T-cell (primary cell): ENCODE results near the gene VWF. TPM values are rescaled to one million over a fixed set of nuclear protein-coding genes. Genes with fewer than 3 reads are reported as not detected.

Experiments used
- ATAC-seq, 4 experiments: fragments of 200-7000 bp in 3 of 4; fragments of 150-1000 bp in 1 of 4; cut with Tn5 transposase; replicated peaks in 1 of 4; 1 replicate in 3 of 4; 2 replicates in 1 of 4; pipeline ENCODE4 v1.10.0; 2021; ENCODE audit warnings: moderate library complexity in 3 of 4, mild to moderate bottlenecking in 2 of 4, moderate number of reproducible peaks in 1 of 4
- CTCF ChIA-PET, 2 donors: fragments of 300-600 bp; sonication (Branson Sonifier 250); formaldehyde crosslinking; loops; one replicate each; lab custom pipeline; 2022; ENCODE audit warnings: antibody characterized with exemption in 2 of 2; lab: Charles Lee
- POLR2A ChIA-PET, 2 donors: fragments of 300-600 bp; sonication (Branson Sonifier 250); formaldehyde crosslinking; loops; one replicate each; lab custom pipeline; 2022; ENCODE audit warnings: antibody characterized with exemption in 2 of 2; lab: Charles Lee
- DNase-seq, 35 experiments: peaks; one replicate each; pipeline versions ENCODE4 v3.0.0 to v3.0.0-alpha.2; 2013 to 2023
- H3K27ac ChIP-seq: one replicate; pipeline ENCODE4 v1.5.1; 2013; ENCODE audit warnings: low read length
- H3K27me3 ChIP-seq, 2 experiments: replicated peaks in 1 of 2; 1 replicate in 1 of 2; 2 replicates in 1 of 2; pipeline versions ENCODE4 v1.6.1 to v1.7.0; 2013; ENCODE audit warnings: low read length in 1 of 2, mixed read lengths in 1 of 2; ENCODE audit not compliant: control insufficient read depth in 2 of 2, insufficient read depth in 2 of 2; ENCODE audit errors: extremely low read depth in 1 of 2
- H3K36me3 ChIP-seq, 2 donors: 1 replicate in 1 of 2; 2 replicates in 1 of 2; pipeline versions ENCODE4 v1.6.1 to v1.7.0; 2013; ENCODE audit warnings: low read length in 1 of 2; ENCODE audit not compliant: control insufficient read depth in 2 of 2, insufficient read depth in 1 of 2; ENCODE audit errors: extremely low read depth in 1 of 2
- H3K4me1 ChIP-seq, 2 experiments: 1 replicate in 1 of 2; 2 replicates in 1 of 2; pipeline versions ENCODE4 v1.6.1 to v1.7.0; 2013; ENCODE audit warnings: low read length in 2 of 2, mixed read lengths in 1 of 2; ENCODE audit not compliant: insufficient read depth in 2 of 2, control insufficient read depth in 1 of 2; ENCODE audit errors: extremely low read depth in 1 of 2
- H3K4me3 ChIP-seq, 2 donors: 1 replicate in 1 of 2; 2 replicates in 1 of 2; pipeline versions ENCODE4 v1.5.1 to v1.7.0; 2013; ENCODE audit warnings: mild to moderate bottlenecking in 2 of 2, low read length in 1 of 2, moderate library complexity in 1 of 2; ENCODE audit not compliant: control insufficient read depth in 1 of 2; ENCODE audit errors: extremely low read depth in 1 of 2
- H3K9me3 ChIP-seq: 2 replicates; pipeline ENCODE4 v1.7.0; 2013
- H3K27ac Mint-ChIP-seq, 2 donors: one replicate each; pipeline ENCODE4 v1.8.0; 2020 to 2021; ENCODE audit warnings: mild to moderate bottlenecking in 2 of 2, mixed read lengths in 2 of 2
- H3K27me3 Mint-ChIP-seq, 2 donors: one replicate each; pipeline ENCODE4 v1.8.0; 2021 to 2022; ENCODE audit warnings: mixed read lengths in 2 of 2
- H3K36me3 Mint-ChIP-seq: one replicate; pipeline ENCODE4 v1.8.0; 2021; ENCODE audit warnings: mixed read lengths
- H3K4me1 Mint-ChIP-seq, 3 donors: one replicate each; pipeline ENCODE4 v1.8.0; 2020 to 2022; ENCODE audit warnings: mixed read lengths in 3 of 3, mild to moderate bottlenecking in 1 of 3
- H3K4me3 Mint-ChIP-seq, 3 donors: one replicate each; pipeline ENCODE4 v1.8.0; 2020 to 2022; ENCODE audit warnings: mild to moderate bottlenecking in 3 of 3, mixed read lengths in 3 of 3, moderate library complexity in 3 of 3
- H3K9me3 Mint-ChIP-seq, 3 donors: one replicate each; pipeline ENCODE4 v1.8.0; 2020 to 2022; ENCODE audit warnings: mixed read lengths in 3 of 3
- WGBS: methylation state at CpG from one replicate; pipeline ENCODE4 v1.1.5; 2013; ENCODE audit warnings: missing lambda C conversion rate; ENCODE audit not compliant: insufficient coverage; 5-methylcytosine and 5-hydroxymethylcytosine counted together
- total RNA-seq, 35 experiments: library from RNA in 6 of 35; stranded (reverse) in 6 of 35; fragments of 120-200 nt in 1 of 35; gene quantifications; one replicate each; pipeline versions ENCODE4 v1.2.1 to v1.2.4 and lab custom pipeline; 2013 to 2026

The VWF gene
- total RNA-seq, 5 donors from 2014 or later (not counting 1 experiment from before 2014, with no cell fraction given) = 0.13 to 0.90 (median 0.74) TPM; not detected in 1

- no peak overlapping the region for H3K27ac ChIP-seq
- Mint-ChIP-seq H3K27ac (no peak overlapping the region), H3K27me3 (peaks cover 0 to 10% of the 10 kb centered on the region in 2 donors), H3K9me3 (no peaks in the 10 kb centered on the region), H3K4me1 (peaks cover 5 to 9% (median 8%) of the 10 kb centered on the region in 3 donors), H3K36me3 (no peaks in the 10 kb centered on the region), H3K4me3 (no peak overlapping the region)
- no peak for DNase-seq
- H3K4me1 ChIP-seq = no peaks in the 10 kb centered on the region
- POLR2A ChIA-PET = no interaction called here
- no peak overlapping the region for H3K4me3 ChIP-seq
- peaks cover 0 to 22% of the 10 kb centered on the region in 2 experiments for H3K27me3 ChIP-seq
- no CpG with 5 or more reads among the region's 2 CpGs for WGBS
- CTCF ChIA-PET = no interaction called here
- no peak for ATAC-seq
- no peaks in the 10 kb centered on the region for H3K36me3 ChIP-seq
- H3K9me3 ChIP-seq = no peaks in the 10 kb centered on the region
Observed at GRCh38 chr12:6086316-6086715, 38.2 kb downstream of the VWF start.

- Histone ChIP-seq H3K27ac (no peak overlapping the region), H3K4me3 (no peak overlapping the region), H3K36me3 (no peaks in the 10 kb centered on the region), H3K4me1 (no peaks in the 10 kb centered on the region), H3K9me3 (no peaks in the 10 kb centered on the region), H3K27me3 (peaks cover 0 to 21% of the 10 kb centered on the region in 2 experiments)
- no peak for ATAC-seq
- DNase-seq = no peak
- WGBS = 86% methylated on average over 1 of the region's 3 CpGs
- Mint-ChIP-seq H3K9me3 (no peaks in the 10 kb centered on the region), H3K36me3 (no peaks in the 10 kb centered on the region), H3K4me1 (peaks cover 4 to 6% (median 5%) of the 10 kb centered on the region in 3 donors), H3K27ac (no peak overlapping the region), H3K4me3 (no peak overlapping the region), H3K27me3 (peaks cover 3 to 10% of the 10 kb centered on the region in 2 donors)
- CTCF ChIA-PET = no interaction called here
- POLR2A ChIA-PET = no interaction called here
Observed at GRCh38 chr12:6085841-6086240, 38.6 kb downstream of the VWF start.

GRCh38 chr12:6084969-6085450 is 39.5 kb downstream of the VWF start:
- Histone ChIP-seq H3K36me3 (no peaks in the 10 kb centered on the region), H3K9me3 (no peaks in the 10 kb centered on the region), H3K4me3 (no peak overlapping the region), H3K4me1 (no peaks in the 10 kb centered on the region), H3K27ac (no peak overlapping the region), H3K27me3 (peaks cover 0 to 19% of the 10 kb centered on the region in 2 experiments)
- Mint-ChIP-seq H3K36me3 (no peaks in the 10 kb centered on the region), H3K4me3 (no peak overlapping the region), H3K4me1 (peaks cover 0 to 5% (median 2%) of the 10 kb centered on the region in 3 donors), H3K27me3 (peaks cover 5 to 13% of the 10 kb centered on the region in 2 donors), H3K9me3 (no peaks in the 10 kb centered on the region), H3K27ac (no peak overlapping the region)
- ChIA-PET POLR2A (no interaction called here), CTCF (no interaction called here)
- ATAC-seq = no peak
- 90% methylated on average over 5 of the region's 6 CpGs for WGBS
- no peak for DNase-seq

GRCh38 chr12:6084261-6084968 is 40.1 kb downstream of the VWF start:
- ATAC-seq (no peak), DNase-seq (no peak)
- WGBS = 79% methylated on average over 5 of the region's 7 CpGs
- Histone ChIP-seq H3K9me3 (no peaks in the 10 kb centered on the region), H3K4me1 (no peaks in the 10 kb centered on the region), H3K27me3 (peaks cover 0 to 19% of the 10 kb centered on the region in 2 experiments), H3K27ac (no peak overlapping the region), H3K4me3 (no peak overlapping the region), H3K36me3 (no peaks in the 10 kb centered on the region)
- Mint-ChIP-seq H3K27ac (no peak overlapping the region), H3K27me3 (peaks cover 5 to 15% of the 10 kb centered on the region in 2 donors), H3K4me3 (no peak overlapping the region), H3K36me3 (no peaks in the 10 kb centered on the region), H3K4me1 (peaks cover 0 to 5% (median 2%) of the 10 kb centered on the region in 3 donors), H3K9me3 (no peaks in the 10 kb centered on the region)
- ChIA-PET POLR2A (no interaction called here), CTCF (interaction anchor here in 1 of 2 donors (0.6 kb wide), 1 partner anchor 1300 kb away, joined by 3 read pairs; no protein-coding TSS in a partner anchor)

- Histone ChIP-seq H3K27ac (no peak overlapping the region), H3K9me3 (no peaks in the 10 kb centered on the region), H3K4me1 (no peaks in the 10 kb centered on the region), H3K4me3 (no peak overlapping the region), H3K27me3 (peaks cover 0 to 19% of the 10 kb centered on the region in 2 experiments), H3K36me3 (no peaks in the 10 kb centered on the region)
- no peak for DNase-seq
- Mint-ChIP-seq H3K27ac (no peak overlapping the region), H3K4me3 (no peak overlapping the region), H3K4me1 (peaks cover 0 to 5% (median 0%) of the 10 kb centered on the region in 3 donors), H3K27me3 (peaks cover 5 to 15% of the 10 kb centered on the region in 2 donors), H3K9me3 (no peaks in the 10 kb centered on the region), H3K36me3 (no peaks in the 10 kb centered on the region)
- ChIA-PET CTCF (no interaction called here), POLR2A (no interaction called here)
- 40% methylated on average over 3 of the region's 4 CpGs for WGBS
- ATAC-seq = no peak
Observed at GRCh38 chr12:6083601-6084000, 40.9 kb downstream of the VWF start.

- Histone ChIP-seq H3K27ac (no peak overlapping the region), H3K27me3 (peaks cover 0 to 20% of the 10 kb centered on the region in 2 experiments), H3K9me3 (no peaks in the 10 kb centered on the region), H3K4me3 (no peak overlapping the region), H3K36me3 (no peaks in the 10 kb centered on the region), H3K4me1 (no peaks in the 10 kb centered on the region)
- DNase-seq (no peak), ATAC-seq (no peak)
- peaks cover 0 to 5% (median 0%) of the 10 kb centered on the region in 3 donors for H3K4me1 Mint-ChIP-seq
- ChIA-PET CTCF (interaction anchor here (0.6 kb wide), 2 partner anchors 8 to 15 kb away, joined by 3 to 6 read pairs; no protein-coding TSS in a partner anchor), POLR2A (no interaction called here)
- no peaks in the 10 kb centered on the region for H3K36me3 Mint-ChIP-seq
- 79% methylated on average over 2 of the region's 3 CpGs for WGBS
- H3K4me3 Mint-ChIP-seq = no peak overlapping the region
- no peaks in the 10 kb centered on the region for H3K9me3 Mint-ChIP-seq
- no peak overlapping the region for H3K27ac Mint-ChIP-seq
- peaks cover 5 to 20% of the 10 kb centered on the region in 2 donors for H3K27me3 Mint-ChIP-seq
Observed at GRCh38 chr12:6082613-6083012, 41.9 kb downstream of the VWF start.
